GM12874 (cell line): ENCODE results near the gene ELP2.

Experiments
- CTCF ChIP-seq: IDR thresholded peaks from 2 replicates; pipeline ENCODE4 v1.5.1; 2011; ENCODE audit warnings: low read depth, mild to moderate bottlenecking, control low read depth, low read length, moderate library complexity; ENCODE audit not compliant: insufficient read depth

Gene ELP2

DNA sequence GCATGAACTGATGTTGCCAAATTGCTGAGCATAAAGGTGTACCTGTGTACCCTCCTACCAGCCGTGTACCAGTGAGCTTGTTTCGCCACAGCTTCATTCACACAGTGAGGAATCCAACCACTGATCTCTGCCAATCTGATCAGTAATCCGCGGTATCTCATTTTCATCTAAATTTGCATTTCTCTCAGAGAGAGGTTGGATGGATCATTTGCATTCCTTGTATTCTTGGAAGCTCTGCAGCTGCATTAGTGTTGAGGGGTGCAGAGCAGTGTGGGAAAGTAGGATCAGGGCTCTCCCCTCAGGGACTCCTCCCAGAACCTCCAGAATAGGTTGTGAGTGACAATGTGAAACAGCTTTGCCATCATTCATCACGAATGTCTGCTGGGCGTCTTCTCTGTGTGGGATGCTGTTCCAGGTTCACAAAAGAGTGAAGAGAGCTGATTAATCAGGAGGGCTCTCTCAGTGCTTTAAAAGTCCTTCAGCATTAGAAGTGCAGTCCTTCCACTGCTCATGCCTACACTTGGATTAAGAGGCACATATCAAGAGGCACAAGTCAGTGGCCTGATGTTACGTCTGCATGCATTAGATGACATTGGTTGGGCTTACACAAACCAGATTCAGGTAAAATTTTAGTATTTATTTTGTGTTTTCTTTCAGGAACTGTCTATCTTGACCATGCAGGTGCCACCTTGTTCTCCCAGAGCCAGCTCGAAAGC, 65.1 kb downstream of the ELP2 start:
- TF ChIP-seq CTCF = no peak

DNA sequence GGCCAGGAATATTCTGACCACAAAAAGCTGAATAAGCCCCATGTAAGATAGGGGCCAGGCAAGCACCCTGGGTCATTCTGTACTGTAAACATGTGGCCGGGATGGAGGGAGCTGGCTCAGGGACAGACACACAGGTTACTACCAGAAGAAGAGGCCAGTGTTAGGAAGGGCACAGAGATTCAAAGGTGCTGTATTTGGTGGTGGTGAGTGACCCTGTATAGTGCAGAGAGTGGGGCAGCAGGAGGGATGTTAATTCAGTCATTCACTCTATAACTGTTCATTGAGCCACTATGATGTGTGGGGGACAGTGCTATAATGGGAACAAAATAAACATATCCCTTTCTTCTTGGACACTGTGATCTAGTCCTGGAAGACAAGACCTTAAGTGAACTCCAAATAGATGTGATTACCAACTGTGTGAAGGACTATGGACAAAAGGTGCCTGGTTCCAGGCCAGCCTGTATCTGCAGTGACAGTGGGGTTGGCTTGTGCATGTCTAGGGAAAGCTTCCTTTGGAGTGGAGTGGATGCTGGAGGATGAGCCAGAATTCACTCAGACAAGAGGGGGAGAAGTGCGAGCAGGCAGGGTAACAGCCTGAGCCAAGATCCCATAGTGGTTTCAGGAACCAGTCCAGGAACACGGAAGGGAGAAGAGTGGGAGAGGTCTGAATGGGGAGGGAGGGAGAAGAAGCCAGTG, 65.9 kb downstream of the ELP2 start:
- no peak for TF ChIP-seq CTCF

- no peak for TF ChIP-seq CTCF
Observed at GRCh38 chr18:36196238-36196995, 66.7 kb downstream of the ELP2 start.

- no peak for TF ChIP-seq CTCF
Observed at GRCh38 chr18:36197511-36198166, 67.9 kb downstream of the ELP2 start.

DNA sequence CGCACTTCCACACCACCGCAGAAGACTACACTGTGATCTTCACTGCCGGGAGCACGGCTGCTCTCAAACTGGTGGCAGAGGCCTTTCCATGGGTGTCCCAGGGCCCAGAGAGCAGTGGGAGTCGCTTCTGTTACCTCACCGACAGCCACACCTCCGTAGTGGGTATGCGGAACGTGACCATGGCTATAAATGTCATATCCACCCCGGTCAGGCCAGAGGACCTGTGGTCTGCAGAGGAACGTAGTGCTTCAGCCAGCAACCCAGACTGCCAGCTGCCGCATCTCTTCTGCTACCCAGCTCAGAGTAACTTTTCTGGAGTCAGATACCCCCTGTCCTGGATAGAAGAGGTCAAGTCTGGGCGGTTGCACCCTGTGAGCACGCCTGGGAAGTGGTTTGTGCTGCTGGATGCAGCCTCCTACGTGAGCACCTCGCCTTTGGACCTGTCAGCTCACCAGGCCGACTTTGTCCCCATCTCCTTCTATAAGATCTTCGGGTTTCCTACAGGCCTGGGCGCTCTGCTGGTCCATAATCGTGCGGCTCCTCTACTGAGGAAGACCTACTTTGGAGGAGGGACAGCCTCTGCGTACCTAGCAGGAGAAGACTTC, 70.1 kb downstream of the ELP2 start:
- no peak for TF ChIP-seq CTCF

- TF ChIP-seq CTCF = no peak
Observed at GRCh38 chr18:36200354-36200771, 70.7 kb downstream of the ELP2 start.
